ENCODE results near the gene CRNN.

Gene CRNN

DNA sequence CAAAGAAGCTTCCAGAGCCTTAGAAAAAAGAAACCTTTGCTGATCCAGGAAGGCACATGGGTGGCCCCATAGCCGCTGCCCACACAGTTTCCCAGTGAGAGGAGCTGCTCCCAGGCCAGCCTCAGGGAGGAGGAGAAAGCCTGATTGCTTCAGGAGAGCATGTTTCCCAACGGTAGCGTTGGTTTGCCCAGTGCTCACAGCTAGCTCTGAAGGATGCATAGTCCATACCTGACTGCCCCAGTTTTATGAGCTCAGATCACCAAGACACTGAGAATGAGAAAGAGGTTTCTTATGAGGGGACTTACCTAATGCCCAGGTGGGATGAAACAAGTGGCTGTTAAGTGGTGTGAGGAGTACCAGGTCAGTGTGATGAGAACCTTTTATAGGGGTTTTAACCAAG lies at the start of gene CRNN:
TSS of gene CRNN (minus strand) at position 355 of the 400 bp plus-strand sequence. CDS start 2,030 bp downstream, outside the sequence.
- ATAC-seq, result no peak

DNA sequence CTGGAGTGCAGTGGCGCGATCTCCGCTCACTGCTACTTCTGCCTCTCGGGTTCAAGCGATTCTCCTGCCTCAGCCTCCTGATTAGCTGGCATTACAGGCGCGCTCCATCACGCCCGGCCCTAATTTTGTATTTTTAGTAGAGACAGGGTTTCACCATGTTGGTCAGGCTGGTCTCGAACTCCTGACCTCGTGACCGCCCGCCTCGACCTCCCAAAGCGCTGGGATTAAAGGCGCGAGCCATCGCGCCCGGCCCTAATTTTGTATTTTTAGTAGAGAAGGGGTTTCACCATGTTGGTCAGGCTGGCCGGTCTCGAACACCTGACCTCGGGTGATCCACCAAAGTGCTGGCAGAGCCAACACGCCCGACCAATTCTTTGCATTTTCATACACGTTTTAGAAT lies 48.6 kb upstream of the CRNN start:
- ATAC-seq, result no peak

DNA sequence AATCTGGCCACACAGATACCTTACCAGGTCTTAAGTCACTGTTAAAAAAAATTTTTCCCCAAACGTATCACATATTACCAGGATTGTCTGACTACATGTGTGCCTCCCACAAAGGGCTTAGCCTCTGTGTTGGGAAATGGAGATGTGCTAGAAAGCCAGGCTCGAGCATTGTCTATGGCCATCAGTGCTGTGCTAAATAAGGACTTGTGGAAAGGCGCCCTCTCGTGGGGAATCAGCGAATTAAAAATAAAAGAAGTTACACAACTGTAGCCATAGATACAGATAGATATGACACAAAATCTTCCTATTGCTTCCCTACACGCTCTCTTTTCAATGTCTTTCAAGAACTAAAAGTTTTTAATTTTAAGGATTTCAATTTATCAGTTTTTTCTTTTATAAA lies 47.5 kb upstream of the CRNN start:
- ATAC-seq, result no peak

DNA sequence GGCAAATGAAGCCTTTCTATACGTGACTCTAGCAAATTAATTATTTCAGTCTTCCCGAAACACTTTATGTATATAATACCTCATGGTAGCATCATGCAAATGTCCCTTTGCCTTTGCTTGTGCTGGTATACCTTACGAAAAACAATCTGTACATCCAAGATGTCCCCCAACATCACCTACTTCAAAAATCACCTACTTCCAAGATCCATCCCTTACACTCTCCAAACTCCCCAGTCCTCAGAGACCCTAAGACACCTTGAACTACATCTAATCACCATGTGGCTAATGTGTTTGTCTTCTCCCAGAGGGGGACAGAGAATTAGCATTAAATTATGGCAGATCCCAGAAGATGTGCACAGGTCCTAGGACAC lies 46.5 kb upstream of the CRNN start:
- no peak for ATAC-seq

DNA sequence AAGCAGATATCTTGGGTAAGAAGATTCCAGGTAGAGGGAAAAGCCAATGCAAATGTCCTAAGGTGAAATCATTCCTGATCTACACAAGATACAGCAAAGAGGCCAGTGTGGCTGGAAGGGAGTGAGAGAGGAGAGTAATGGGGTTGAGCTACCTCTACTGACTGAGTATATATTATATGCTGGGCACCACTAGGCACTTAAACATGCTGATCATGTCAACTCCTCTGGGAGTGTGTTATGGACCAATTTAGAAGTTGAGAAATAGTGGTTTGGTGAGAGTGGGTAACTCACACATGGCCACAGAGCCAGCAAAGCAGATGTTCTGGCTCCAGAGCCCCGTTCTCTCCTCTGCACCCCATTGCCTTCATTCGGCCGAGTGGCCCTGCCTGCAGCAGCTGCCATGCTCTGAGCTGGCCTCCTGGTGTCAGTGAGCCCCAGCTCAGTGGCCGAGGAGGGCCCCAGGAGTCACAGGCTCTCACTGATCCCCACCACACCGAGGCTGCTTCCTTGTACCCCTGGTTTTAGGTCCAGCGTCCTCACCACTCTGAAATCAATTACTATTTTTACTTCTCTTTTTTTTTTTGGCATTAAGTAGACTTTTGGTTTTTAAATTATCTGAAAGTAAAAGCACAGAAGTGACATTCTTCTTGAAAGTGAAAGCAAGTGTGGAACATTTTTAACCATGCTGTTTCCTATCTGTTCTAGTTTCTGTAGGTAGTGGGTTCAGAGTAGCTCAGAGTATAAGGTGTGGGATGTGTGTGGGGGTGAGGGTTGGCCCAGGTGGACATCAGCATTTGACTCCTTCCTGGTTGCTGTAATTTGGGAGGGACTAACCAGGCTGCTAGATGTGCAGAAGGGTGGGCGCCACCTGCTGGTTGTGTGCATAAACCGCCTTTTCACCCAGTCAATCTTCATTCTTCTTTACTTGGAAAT lies 45.8 kb upstream of the CRNN start:
- ATAC-seq, result peak; percentile 93 to 96

DNA sequence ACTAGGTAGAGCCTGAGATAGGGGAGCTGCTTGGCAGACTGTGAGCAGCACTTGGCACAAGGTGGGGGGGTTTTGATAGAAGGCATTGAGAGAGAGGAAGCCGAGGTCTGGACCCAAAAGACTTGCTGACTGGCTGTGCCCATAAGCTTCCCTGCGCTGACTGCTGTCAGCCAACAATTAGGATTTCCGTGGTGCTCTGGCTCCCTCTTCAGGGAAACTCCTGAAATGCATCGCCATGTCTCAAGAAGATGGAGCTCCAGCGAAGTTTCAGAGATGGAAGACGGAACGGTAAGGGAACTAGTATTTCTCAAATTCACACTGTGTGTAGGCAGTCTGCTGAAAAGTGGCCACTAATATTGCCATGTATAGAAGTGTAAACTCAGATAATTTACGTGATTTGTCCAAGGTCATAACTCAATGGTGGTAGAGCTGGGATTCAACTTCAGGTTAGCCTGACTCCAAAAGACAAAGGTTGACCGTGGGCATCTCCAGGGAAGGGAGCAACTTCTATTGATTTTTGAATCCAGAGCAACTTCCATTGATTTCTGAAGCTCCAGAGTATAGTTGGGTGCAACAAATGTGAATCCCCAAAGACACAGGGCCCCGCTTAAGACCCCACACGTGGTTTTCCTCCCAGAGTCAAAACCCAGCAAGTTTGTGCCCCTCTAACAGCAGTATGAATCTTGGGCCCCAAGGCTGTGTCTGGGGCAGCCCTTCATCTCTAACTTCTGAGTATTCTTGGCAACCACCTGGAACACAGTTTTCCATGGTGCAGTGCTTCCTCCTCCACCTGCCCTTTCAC lies 44.5 kb upstream of the CRNN start:
- peak; percentile 27 to 38 for ATAC-seq

DNA sequence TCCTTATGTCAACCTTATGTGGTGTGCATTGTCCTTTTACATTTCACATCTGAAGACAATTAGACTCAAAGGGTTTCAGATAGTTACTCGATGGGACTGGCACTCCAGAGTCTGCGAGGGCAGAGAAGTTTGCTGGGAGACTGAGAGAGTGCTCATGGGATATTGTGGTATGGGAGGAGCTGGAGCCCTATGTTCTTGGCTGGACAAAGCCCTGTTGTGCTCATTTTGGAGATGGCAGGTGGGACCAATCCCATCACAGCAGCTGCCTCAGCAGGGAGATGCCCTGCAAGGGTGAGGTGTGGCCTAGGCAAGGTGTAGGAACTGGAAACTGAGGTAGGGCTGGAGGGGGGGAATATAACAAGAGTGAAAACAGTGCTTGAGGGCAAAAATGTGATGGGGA lies 43.5 kb upstream of the CRNN start:
- no peak for ATAC-seq

DNA sequence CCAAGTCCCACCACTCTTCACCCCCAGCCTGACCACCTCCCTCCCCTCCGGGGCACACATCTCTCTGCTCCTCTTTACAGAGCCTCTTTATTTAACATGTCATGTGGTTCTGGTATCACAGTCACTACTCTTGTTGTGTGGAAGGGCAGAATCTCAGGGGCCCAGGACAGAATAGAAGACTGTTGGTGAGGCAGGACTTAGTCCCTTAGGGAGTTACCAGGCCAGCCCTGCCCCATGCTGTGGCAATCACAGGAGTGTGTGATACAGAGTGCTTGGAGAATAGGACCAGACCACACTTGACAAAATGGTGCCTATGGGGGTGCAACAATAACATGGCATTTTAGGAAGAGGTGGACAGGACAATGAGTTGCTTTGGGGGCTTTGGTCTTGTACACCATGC lies 43.0 kb upstream of the CRNN start:
- ATAC-seq, result no peak

DNA sequence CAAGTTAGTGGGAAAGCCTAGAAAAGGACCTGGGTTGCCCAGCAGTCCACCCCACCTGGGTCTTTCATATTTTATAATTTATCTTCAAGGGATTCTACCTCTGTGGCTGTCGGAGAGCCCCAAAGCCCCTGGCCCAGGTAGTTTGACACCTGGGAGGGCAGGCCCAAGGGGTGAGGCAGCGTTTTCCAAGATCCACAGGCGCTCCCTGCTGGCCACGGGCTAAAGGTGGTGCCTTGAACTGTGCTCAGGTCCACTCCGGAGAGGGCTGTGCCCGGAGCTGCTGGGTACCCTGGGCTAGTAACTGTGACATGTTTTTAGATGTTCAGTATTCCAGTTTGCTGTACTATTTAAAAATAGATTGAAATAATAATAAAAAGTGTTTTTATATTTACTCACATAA lies 37.2 kb upstream of the CRNN start:
- ATAC-seq, result no peak

DNA sequence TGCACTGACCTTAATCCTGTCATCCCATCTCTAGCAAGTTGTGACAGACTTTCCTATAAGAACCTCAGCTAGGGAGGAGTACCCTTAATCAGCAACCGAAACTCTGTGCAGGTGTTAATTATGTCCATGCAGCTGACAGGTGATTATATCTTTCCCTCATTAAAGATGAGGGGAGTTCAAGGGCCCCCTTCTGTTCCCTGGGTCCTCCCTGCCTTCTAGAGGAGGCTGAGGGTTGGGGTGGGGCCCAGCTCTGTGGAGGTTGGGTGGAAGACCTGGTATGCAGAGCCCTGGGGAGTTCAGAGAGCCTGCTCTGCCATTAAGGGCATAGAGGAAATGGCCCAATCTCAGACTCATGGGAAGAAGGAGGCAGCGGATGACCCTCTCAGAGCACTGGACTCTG lies 35.6 kb upstream of the CRNN start:
- ATAC-seq, result no peak

DNA sequence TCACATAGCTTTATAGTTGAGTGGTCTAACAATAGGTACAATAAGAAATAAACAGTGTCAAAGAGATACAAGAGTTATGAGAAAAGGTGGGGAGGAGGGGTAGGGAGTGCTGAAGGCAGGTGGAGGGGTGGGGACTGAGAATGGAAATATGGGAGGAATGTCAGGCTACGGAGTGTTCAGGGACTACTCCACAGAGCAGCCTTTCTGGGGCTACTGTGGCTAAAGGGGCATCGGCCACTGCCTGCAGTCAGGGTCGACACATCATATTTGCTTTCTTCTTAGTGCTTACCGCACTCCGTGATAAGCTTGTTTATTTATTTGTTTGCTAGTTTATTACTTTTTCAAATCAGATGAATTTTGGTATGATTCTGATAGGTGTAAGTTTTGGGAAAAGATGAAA lies 34.4 kb upstream of the CRNN start:
- no peak for ATAC-seq

DNA sequence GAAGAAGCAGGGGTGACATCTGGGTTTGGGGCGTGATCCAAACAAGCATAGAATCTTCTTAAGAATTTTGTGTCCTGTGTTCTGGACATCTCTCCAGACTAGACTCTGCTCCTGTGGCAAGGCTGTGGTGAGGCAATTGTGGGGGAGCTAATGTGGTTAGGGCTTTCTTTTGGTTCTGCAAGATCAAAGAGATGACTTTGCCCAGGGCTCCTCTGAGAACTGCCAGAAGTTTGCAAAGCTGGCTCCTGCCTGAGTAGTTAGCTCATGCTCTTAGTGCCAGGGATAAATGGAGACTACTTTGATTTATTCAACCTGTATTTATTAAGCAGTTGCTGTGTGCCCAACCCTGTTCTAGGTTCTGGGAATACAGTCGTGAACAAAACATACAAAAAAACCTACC lies 34.0 kb upstream of the CRNN start:
- ATAC-seq, result no peak

DNA sequence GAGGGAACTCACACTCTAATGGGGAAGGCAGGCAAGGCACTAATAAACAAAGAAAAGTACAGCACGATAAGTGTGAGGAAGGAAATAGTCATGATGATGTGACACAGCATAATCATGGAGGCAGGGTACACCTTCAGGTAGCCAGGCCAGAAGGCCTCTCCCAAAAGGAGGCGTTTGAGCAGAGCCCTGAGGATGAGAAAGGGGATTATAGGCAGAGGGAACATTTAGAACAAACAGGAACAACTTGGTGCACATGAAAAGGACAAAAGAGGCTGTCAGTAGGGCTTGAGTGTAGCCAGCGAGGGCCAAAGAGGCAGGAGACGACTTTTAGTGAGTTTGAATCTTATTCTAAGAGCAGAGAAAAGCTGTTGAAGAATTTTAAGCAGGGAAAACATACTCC lies 33.4 kb upstream of the CRNN start:
- ATAC-seq, result no peak

DNA sequence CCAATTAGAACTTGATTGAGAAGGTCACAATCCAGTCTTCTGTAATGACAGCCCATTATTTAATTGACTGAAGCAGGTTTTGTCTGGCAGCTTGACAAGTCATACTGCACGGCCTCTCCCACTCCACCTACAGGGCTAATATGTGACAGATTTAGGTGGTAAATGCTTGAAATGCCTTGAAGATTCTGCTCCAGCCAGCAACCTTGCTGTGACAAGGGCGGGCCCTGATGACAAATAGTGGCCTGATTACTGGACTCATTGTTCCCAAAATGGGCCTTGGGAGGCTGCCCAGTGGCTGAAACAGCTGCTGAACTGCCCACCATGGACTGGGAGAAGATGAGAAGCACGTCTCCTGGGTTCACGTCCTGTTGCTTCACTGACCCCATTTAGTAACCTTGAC lies 30.0 kb upstream of the CRNN start:
- ATAC-seq, result no peak

DNA sequence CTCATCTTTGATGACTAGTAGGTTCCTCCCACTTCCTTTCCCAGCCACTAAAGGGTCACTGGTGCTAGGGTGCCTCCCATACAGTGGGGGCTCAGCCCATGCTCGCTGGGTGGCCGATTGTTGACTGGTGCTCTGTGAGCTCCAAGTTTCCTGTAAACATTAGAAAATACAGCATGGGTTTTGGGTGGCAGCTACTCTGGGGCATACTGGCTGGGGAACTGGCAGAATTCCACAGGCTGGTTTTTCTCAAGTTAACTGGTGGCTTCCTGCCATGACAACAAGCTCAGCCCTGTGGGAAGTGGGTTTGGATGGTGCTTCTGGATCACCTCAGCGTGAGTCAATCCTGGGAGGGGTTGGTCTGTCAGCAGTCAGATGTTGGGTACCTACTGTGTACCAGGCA lies 28.7 kb upstream of the CRNN start:
- ATAC-seq, result no peak

DNA sequence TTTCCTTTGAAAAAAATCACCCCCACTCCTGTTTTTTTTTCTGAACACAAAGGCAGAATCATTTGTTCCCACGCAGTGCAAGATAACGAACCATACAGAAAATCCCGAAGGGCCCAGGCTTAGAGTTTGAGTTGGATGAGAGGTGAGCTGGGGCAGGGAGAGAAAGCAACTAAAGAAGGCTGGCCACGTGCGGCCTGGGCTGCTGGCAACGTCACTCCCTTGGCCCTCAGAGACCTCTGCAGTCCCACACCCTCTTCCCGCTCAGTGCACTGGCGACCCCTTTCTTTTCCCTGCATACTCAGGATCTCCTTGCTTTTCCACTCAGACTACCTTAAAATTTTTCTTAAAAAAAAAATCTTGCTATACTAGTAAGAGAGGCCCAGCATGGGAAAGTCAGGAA lies 28.2 kb upstream of the CRNN start:
- no peak for ATAC-seq

DNA sequence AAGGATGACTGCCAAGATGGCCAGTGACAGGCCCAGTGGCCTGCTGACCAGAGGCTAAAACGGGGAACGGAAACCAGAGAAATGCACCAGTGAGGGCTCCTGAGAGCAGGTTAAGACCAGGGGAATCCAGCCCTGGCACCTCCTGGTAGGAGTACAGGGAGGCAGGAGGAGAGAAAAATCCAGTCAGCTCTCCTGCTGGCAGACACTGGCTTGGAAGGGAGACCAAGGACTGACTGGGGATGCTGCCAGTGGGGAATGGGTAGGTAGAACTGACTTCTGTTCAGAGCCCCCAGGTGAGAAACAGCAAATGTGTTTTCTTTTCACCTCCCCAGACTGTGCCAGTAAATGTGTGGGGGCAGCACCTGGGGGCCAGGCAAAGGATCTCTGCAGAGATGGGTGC lies 27.7 kb upstream of the CRNN start:
- no peak for ATAC-seq

DNA sequence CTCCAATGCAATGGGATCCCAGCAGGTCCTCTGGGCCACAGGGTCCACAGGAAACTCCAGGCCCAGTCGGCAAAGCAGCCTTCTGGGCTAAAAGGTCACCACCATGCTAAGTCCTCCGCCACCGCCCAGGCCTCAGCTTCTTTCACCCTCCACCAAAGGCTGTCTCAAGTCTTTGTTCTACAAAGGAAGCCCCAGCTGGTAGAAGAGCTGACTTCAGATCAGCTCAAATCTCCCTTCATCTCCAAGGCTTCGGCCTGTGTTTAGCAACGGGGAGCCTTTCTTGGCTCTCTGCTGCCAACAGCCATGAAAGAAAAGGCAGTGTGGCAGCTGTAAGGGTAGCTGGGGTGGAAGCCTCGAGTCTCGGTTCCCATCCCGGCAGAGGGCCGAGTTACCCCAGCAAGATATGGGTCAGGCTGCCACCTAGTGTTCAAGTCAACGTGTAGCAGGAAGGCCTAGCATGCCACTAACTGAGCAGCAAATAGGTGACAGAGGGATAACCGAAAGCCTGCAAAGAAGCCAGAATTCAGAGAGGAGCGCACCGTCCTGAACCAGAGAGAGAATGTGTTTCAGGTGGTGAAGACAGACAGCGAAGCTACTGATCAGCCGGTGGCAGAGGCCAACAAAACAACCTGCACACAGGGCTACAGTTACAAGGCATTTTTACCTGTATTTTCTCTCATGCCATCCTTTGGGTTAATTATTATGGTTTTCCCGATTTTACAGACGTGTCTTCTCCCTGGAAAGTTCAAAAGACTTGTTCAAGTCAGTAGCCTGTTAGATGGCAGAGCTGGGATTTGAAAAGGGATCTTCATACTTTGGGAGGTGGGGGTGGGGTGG lies 26.8 kb upstream of the CRNN start:
- peak; percentile 89 to 94 for ATAC-seq

DNA sequence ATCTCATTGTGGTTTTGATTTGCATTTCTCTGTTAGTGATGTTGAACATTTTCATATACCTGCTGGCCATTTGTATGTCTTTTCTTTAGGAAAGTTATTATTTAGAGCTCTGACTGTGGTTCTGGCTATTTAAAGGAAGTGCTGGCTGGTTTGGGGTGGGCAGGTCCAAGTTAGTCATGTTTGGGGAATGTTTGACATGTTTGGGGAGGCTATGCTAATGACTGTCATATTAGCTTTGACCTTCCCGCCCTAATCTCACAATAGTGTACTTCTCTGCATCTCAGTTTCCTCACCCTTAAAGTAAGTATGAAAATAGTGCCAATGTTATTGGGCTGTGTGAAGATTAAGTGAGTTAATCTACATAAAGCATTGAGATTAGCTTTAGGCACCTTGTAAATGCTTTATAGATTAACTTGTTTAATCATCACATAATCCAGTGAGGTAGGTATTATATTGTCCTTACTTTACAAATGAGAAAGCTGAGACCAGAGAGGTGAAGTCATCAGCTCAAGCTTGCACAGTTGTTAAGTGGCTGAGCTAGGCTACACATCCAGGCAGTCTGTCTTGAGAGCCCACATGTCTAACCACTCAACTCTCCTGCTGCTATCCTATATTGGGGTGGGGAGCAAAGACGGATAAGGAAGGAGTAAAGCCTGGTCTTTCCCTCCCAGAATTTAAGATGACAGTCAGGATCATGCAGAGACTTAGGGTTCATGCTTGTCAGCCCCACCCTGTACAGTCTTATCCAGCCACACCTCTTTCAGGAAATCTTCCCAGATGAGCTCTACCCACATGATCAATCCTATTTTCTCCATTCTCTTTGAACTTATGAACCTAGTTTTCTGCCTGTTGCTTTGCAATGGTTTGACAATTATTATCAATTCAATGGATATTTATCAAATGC lies 22.8 kb upstream of the CRNN start:
- no peak for ATAC-seq

DNA sequence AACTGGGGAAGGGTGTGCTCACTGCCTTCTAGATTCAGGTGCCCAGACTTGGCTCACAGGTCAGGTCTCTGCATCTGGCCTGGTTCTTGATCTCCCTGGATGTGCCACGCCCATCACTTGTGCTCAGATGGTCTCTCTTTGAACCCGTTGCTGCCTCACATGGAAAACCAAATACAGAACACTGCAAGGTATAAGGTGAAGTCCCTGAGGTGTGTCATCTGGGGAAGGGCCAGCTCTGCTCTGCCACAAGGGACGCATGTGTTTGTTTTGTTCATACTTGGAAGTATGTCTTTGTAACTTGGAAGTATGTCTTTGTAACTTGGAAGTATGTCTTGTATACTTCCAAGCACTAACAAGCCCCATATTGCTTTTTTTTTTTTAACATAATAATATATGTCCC lies 13.4 kb upstream of the CRNN start:
- ATAC-seq, result no peak

DNA sequence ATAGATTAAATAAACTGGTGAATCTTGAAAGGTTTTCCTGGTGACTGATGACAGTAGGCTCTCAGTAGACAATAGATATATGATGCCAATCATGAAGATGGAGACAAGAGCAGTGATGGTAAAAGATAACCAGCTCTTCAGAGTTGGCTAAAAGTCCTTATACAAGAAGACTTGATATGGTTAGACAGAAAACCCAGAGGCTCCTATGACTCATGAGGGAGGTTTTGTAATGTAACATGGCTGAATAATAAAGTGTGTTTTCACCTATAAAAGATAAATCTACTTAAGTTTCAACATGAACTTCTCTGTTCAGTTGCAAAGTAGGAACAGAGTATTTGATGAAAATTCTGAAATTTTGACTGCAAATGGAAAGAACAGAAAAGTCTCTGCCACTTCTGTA lies 12.7 kb upstream of the CRNN start:
- no peak for ATAC-seq

DNA sequence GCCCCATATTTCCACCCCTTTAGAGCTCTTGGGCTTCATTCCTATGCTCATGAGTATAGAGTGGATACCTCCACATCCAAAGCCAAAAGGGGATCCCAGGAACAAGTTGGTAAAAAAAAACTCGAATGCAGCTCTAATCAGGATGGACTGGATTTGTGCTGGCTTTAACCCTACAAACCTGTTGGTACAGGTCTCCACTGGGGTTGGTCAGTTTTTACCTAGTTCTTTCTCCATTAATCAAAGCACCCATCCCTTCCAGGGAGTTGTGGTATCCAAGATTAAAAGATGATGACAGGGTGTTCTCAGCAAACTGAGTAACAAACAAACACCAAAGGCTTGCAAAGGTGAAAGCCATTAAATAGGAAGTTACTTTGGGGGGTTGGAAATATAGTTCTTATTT lies 5.9 kb upstream of the CRNN start:
- no peak for ATAC-seq

Data from activated CD4-positive, CD25-positive, alpha-beta regulatory T cell treated with anti-CD3 and anti-CD28 coated beads, Interleukin-2, amount 50 U/mL, for 24 hours (primary cell).